Measurements from ENCODE around the gene WDR5B.

The WDR5B gene

GRCh38 chr3:122365073-122365472, 50.8 kb downstream of the WDR5B start:
- no peak for DNase-seq

GRCh38 chr3:122364490-122364889, 51.4 kb downstream of the WDR5B start:
- no peak for DNase-seq

Data from NCI-H1092 (cell line).